HS-27A (cell line): ENCODE data around the gene MARCHF3.
"Not testable (repeated sequence)": the region's sequence is repeated elsewhere in the genome, so short reads cannot be mapped to it uniquely, and the experiment has no call there.

ENCODE experiments used
- DNase-seq: peaks from one replicate; pipeline ENCODE4 v3.0.0-alpha.2; 2012; ENCODE audit warnings: low read depth, missing footprints

The MARCHF3 gene

GRCh38 chr5:127046343-127047072 lies 16.1 kb upstream of the MARCHF3 start:
- no peak for DNase-seq

- no peak for DNase-seq
Observed at GRCh38 chr5:127042593-127042992, 12.2 kb upstream of the MARCHF3 start.

- no peak for DNase-seq
Observed at GRCh38 chr5:127041571-127041970, 11.2 kb upstream of the MARCHF3 start.

- no peak for DNase-seq
Observed at GRCh38 chr5:127040796-127041520, 10.6 kb upstream of the MARCHF3 start.

GRCh38 chr5:127038550-127038949 lies 8.2 kb upstream of the MARCHF3 start:
- DNase-seq: no peak

DNA sequence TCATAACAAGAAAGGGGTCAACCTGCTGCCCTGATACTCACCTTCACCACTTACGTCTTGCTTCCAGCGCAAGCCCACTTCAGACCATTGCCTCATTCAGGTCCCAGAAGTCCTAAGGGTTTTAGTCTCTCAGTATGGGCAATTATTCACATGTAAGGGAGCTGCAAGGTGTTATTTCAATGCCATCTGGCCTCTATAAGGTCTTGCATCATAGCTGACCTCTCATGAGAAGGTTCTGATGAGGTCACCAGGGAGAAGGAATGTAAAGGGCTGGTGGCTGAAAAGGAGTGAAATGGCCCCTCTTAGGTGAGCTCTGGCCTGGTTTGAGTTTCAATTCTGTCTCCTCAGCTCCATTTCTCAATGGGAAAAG lies 1.5 kb upstream of the MARCHF3 start:
- DNase-seq: no peak

- DNase-seq: no peak
Observed at GRCh38 chr5:127031147-127031862, 947 bp upstream of the MARCHF3 start.

DNA sequence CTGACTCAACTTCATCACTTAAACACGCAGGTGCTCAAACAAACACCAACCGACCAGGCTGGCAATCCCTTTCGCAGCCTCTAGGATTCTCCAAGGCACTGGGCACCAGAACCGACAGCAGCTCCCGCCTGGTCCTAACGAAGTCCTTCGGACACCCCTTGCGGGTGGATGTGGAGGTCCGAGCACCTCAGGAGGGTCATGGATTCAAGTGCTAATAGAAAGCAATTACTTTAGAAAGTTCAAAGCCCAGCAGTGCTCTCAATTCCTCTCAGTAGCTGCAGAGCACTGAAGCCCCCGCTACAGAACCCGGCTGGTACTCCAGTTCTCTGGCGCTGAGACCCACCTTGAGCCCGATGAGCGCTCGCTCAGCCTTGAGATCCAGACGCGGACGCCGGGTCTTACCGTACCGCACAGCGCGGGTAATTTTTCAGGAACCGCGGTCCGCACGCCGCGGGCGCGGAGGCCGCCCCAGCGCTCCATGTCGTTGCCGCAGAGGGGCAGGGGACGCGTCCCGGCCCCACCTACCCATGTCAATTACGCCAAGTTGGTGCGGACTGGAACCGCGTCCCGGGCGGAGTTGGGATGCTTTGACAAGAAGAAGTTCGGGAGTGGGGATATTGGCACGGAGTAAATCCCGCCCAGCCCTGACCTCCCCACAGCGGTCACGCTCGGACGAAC lies 638 bp downstream of the MARCHF3 start:
- DNase-seq: no peak

- DNase-seq: no peak
Observed at GRCh38 chr5:127028822-127029457, 1.4 kb downstream of the MARCHF3 start.

DNA sequence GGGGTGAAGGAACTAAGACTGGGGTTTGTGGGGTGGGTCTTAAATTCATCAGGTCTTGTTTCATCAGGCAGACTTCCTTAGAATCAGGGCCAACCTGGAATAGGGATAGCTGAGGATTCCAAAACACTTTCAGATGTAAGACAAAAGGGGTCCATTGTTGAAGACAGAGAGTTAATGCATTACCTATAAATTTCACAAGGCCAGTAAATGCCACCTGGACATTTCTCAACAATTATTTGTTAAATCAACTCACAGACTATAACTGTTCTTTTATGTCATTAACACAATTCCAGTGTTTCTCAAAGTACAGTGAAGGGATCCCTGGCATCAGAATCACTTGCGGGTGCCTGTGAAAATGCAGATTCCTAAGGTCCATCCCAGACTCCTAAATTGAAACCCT lies 2.8 kb downstream of the MARCHF3 start:
- no peak for DNase-seq

DNA sequence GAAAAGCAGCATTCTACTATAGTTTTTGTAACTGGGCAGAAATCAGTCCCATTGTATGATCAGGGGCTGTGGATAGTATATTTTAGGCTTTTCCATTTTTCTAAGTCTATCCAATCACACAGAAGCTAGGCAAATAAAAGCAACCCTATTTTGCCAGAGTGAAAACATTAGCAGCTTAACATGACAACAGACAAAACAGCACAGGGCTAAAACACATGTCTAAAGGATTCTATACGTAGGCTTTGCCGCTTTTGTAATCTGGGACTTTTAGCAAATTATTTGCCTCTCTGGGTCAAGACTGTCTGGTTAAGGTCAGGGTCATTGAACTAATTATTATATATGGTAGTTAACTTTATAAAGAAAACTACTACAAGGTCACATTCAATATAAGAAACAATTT lies 4.2 kb downstream of the MARCHF3 start:
- DNase-seq: no peak

DNA sequence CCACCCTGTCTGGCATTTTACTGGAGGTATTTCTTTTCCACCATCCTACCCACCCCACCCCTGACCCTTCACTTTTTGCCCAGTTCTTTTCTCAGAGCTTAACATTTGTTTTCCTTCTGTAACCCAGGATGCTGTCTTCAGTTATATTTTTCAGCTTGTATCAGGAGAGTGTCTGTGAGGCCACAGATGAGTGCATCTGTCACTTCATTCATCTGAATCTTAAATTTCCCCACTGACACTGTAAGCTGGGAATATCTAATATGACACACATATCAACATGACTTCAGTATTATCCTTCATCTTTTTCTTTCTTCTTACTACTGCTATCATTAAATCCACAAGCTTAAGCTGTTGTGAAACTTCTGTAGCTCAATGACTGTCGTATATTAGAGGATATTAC lies 4.9 kb downstream of the MARCHF3 start:
- no peak for DNase-seq

DNA sequence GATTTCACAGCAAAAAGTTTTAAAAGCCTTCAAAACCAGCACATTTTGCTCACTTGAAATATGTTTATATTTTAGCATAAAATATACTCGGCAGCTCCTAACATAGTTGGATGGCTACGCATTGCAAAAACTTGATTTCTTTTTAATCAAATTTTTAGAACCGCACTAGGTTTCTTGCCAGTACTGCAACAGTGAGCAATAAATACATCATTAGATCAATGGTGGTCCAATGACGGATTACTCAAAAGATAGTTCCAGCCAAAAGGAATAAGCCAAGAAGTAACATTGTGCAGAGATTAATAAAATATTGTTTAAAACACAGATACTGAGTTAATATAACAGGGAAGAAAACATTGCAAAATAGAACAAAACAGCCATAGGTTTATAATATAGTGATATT lies 5.5 kb downstream of the MARCHF3 start:
- DNase-seq: no peak

DNA sequence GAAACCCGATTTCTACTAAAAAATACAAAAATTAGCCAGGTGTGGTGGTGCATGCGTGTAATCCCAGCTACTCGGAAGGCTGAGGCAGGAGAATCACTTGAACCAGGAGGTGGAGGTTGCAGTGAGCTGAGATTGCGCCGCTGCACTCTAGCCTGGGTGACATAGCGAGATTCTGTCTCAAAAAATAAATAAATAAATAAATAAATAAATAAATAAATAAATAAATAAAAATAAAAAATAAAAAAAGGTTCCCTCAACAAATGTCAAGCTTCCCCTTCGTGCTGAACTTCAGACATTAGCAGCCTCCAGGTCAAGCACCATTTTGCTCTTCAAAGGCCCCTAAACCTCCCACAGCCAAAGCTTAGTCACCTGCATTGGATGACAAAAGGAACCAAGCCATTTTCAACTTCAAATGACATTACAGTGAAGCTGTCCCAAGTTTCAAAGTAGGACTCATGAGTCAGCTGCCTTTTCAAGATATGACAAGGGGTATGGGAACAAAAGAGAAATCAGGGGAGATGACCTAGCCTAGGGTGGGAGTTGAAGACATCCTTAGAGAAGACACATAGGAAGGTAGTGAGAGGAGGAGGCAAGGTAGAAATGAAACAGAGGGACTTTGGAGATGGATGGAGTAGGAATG lies 6.7 kb downstream of the MARCHF3 start:
- DNase-seq: not testable (repeated sequence)

GRCh38 chr5:127022846-127023245 lies 7.5 kb downstream of the MARCHF3 start:
- no peak for DNase-seq

- no peak for DNase-seq
Observed at GRCh38 chr5:127019928-127020327, 10.4 kb downstream of the MARCHF3 start.

DNA sequence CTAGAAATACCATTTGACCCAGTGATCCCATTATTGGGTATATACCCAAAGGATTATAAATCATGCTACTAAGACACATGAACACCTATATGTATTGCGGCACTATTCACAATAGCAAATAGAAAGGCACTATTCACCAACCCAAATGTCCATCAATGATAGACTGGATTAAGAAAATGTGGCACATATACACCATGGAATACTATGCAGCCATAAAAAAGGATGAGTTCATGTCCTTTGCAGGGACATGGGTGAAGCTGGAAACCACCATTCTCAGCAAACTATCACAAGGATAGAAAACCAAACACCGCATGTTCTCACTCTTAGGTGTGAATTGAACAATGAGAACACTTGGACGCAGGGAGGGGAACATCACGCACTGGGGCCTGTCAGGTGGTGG lies 13.6 kb downstream of the MARCHF3 start:
- not testable (repeated sequence) for DNase-seq

DNA sequence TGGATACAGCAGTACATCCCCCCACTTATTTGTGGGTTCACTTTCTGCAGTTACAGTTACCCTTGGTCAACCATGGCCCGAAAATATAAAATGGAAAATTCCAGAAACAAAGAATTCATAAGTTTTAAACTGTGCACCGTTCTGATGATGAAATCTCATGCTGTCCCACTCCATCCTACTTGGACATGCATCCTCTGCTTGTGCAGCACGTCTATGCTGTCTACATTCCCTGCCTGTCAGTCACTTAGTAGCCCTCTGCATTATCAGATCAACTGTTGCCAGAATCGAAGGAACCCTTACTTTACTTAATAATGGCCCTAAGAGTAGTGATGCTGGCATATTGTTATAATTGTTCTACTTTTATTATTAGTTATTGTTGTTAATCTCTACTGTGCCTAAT lies 14.6 kb downstream of the MARCHF3 start:
- DNase-seq: no peak

- DNase-seq: no peak
Observed at GRCh38 chr5:127014573-127014972, 15.8 kb downstream of the MARCHF3 start.

DNA sequence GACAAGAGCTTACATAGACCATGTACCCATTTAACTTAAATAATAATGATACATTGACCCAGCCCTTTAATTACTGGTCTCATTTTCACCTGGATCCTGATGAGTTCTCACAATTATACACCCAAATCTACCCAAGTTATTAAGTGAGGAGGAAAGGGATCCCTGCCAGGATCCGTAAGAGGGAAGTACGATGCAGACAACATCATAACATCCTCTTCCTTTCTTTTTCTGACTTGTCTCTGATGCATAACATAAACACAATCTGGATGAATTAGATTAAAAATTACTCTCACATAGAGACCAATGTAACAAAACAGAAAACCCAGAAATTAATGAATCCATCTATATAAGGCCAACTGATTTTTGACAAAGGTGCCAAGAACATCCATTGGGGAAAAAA lies 17.0 kb downstream of the MARCHF3 start:
- no peak for DNase-seq

DNA sequence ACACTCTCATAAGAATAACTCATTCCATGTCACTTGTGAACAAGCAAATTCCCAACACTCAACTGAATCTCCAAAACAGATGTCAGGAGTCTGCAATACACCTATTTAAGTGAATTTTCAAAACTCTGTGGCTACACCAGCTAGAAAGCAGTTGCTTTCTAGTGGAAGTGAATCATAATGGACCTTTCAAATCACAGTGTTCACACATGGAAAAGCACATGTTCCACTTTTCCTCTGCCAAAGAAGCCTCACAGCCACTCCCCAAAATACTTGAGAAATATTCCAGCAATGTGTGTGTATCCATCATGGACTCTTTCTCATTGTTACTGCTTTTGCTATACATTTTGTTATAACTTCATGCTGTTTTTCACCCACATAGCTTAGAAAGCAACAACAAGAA lies 17.4 kb downstream of the MARCHF3 start:
- no peak for DNase-seq
